ENCODE measurements around the gene MADCAM1.

MADCAM1 gene

DNA sequence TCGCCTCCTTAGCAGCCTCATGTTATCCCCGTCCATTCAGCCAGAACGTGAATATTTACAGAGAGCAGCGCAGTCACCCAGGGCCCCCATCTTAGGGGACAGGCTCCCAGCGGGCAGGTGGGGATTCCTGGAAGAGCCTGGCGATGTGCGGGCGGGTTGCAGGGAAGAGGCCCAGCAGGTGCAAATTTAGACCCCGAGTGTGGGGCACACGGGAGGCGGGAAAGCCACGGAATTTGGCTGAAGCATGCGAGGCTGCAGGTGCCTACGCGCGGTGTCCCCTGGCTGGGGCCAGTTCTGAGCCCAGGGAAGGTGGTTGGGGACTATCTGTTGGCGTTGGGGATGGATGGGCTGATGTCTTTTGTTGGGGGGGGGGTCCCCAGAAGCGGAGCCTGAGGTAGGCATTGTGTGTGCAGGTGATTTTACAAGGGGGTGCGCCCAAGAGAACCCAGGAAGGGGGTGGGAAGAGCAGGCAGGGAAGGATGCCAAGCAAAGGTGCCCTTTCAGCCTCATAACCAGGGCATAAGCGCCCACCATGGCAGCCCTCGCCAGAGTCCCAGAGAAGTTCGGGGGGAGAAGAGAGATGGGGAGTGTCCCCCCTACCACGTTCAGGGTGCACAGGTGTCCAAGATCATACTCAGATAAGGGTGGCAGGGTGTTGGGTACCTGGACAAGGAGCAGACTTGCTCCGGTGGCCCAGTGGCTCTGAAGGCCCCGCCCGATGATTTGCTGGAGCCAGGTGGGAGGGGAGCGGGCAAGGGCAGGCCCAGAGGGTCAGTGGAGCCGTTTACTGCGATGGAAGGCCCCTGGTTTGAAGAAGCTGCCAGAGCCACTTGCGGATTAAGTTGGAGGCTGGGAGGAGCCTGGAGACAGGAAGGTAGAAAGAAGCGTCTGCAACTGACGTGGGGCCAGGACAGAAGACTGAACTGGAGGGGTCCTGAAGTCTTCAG, 12.2 kb downstream of the MADCAM1 start:
- DNase-seq (ENCODE audit: low read depth in 2 of 2): no peak

DNA sequence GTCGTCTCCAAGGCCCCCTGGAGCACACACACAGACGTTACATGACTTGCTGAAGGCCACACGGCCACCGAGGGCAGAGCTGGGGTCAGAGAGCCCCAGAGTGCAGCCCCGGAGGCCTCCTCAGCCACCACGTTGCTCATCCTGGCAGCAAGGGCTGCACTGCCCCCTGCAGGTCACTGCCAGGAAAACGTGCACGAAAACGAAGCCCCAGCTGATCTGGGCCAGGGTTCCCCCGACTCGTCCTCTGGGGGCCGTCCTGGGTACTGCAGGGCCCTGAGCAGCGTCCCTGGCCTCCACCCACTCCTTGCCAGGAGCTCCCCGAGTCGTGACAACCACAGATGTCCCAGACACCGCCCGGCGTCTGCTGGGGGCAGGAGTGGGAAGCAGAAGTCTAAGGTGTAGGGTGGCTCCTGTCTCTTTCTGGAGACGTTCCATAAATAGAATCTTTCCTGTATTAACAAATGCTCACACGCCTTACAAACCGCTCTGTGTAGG, 14.4 kb downstream of the MADCAM1 start:
- peak; percentile 76 to 78 for DNase-seq (ENCODE audit: low read depth in 2 of 2)

DNA sequence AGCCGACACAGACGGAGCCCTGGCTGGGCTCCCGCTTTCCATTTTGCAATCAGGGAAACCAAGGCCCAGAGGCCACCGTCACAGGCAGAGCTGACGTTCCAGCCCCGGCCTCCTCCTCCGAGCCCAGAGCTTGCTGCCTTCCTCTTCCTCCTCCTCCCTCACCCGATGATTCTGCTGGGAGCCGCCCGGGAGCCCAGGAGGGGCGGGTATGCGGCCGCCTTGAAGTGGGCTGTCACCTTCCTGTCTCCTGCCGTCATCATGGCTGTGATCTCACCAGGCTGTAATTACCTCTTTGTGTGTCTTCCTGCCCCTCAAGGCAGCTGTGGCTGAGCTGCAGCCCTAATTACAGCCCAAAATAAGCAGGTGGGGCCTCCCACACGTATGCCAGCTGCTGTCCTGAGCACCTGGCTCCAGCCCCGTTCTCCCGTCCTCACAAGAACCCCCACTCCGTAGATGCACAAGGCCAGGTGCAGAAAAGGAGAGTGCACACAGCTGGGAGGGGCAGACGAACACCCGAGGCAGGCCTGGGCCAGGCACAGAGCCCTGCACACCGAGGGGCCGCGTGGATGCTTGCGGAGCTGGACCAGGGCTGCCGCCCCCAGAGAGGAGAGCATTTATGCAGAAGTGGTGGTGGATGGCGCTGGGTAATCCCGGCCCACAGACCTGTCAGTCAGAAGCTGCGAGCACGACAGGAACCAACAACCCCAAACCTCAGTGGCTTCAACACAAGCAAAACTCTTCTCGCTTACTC, 15.0 kb downstream of the MADCAM1 start:
- peak in 1 of 2 experiments; percentile 40 for DNase-seq (ENCODE audit: low read depth in 2 of 2)

DNA sequence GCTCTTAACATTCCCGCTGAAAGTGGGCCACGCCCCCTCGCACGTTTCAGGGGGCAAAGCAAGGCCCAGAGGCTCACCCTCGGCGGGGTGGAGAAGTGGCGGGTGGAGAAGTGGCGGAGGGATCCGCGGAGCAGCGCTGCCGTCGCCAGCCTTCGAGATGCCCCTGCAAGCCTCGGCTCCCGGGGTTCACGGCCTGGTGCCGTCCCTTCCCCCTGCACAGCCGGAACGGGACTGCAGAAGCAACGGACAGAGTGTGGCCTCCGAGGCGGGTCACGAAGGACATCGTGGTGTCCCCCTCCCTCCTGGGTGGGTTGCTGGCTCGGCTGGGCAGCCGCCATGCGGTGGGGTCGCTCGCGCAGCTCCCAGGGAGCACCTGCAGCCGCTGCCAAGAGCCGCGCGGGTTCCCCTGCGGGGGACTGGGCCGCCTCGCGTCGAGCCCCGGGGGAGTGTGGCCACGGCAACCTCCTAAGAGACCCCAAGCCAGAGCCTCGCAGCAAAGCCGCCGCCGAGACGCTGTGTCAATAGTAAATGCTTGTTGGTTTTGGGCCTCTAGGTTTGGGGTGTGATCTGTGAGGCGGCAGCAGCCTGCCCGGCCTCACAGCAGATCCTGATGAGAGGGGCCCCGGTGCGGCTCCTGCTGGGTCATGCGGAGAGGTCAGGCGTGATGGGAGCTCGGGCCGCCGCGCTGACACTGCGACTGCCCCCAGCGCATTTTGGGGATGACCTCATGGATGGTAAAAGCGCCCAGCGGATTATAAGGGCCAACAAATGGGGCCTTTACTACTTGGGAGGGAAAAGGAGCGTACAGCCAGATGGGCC, 16.5 kb downstream of the MADCAM1 start:
- DNase-seq (ENCODE audit: low read depth in 2 of 2): no peak

DNA sequence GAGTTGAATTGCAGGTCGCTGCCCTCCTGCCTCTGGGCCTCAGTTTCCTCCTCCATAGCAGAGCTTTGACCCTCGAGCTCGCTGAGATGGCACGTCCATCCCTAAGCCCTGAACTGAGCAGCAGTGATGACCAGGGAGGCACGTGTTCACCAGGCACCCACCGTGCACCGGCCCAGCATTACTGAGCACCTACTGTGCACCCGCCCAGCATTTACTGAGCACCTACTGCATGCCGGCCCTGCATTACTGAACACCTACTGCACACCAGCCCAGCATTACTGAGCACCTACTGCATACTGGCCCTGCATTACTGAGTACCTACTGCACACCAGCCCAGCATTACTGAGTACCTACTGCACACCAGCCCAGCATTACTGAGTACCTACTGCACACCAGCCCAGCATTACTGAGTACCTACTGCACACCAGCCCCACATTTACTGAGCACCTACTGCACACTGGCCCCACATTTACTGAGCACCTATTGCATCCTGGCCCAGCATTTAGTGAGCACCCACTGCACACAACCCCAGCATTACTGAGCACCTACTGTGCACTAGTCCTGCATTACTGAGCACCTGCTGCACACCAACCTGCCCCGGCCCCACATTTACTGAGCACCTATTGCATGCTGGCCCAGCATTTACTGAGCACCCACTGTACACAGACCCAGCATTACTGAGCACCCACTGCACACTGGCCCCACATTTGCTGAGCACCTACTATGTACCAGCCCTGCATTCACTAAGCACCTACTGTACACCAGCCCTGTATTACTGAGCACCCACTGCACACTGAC, 17.3 kb downstream of the MADCAM1 start:
- DNase-seq (ENCODE audit: low read depth in 2 of 2): no peak

DNA sequence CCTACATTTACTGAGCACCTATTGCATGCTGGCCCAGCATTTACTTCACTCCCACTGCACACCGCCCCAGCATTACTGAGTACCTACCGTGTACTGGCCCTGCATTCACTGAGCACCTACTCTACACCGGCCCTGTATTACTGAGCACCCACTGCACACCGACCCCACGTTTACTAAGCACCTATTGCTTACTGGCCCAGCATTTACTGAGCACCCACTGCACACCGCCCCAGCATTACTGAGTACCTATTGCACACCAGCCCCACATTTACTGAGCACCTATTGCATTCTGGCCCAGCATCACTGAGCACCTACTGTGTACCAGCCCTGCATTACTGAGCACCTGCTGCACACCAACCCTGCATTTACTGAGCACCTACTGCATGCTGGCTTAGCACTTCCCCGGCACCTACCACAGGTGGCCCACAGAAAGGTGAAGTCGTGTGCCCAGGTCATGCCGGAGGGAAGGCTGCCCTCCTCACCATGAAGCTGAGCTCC, 17.9 kb downstream of the MADCAM1 start:
- no peak for DNase-seq (ENCODE audit: low read depth in 2 of 2)

DNA sequence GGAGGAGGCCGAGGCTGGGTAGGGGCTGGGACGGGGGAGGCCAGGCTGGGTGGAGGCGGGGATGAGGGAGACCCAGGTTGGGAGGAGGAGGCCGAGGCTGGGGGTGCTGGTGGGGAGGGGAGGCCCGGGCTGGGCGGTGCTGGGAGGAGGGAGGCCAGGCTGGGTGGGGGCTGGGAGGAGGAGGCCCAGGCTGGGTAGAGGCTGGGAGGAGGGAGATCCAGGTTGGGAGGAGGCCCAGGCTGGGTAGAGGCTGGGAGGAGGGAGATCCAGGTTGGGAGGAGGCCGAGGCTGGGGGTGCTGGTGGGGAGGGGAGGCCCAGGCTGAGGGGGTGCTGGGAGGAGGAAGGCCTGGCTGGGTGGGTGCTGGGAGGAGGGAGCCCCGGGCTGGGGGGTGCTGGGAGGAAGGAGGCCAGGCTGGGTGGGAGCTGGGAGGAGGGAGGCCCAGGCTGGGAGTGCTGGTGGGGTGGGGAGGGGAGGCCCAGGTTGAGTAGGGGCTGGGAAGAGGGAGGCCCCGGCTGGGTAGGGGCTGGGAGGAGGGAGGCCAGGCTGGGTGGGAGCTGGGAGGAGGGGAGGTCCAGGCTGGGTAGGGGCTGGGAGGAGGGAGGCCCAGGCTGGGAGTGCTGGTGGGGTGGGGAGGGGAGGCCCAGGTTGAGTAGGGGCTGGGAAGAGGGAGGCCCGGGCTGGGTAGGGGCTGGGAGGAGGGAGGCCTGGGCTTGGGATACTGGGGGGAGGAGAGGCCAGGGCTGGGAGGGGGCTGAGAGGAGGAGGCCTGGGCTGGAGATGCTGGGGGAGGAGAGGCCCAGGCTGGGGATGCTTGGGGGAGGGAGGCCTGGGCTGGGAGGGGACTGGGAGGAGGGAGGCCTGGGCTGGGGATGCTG, 21.7 kb downstream of the MADCAM1 start:
- peak; percentile 96 to 97 for DNase-seq (ENCODE audit: low read depth in 2 of 2)

DNA sequence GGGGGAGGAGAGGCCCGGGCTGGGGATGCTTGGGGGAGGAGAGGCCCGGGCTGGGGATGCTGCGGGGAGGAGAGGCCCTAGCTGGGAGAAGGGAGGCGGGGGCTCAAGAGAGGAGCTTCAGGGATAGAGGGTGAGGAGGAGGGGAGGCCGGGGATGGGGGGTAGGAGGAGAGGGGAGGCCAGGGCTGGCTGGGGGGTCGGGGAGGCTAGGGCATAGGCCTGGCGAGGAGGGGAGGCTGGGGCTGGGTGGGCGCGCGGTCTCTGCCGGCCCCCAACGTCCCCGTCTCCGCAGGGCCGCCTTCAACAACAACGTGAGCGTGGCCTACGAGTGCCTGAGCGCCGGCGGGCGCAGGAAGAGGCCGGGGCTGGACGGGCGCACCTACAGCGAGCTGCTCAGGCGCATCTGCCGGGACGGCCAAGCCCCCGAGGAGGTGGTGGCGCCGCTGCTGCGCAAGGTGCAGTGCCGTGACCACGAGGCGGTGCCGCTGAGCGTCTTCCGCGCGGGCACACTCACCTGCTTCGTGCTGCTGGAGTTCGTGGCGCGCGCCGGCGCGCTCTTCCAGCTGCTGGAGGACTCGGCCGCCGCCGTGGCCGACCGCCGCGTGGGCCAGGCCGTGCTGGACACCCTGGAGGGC, 22.4 kb downstream of the MADCAM1 start:
- DNase-seq (ENCODE audit: low read depth in 2 of 2): no peak

DNA sequence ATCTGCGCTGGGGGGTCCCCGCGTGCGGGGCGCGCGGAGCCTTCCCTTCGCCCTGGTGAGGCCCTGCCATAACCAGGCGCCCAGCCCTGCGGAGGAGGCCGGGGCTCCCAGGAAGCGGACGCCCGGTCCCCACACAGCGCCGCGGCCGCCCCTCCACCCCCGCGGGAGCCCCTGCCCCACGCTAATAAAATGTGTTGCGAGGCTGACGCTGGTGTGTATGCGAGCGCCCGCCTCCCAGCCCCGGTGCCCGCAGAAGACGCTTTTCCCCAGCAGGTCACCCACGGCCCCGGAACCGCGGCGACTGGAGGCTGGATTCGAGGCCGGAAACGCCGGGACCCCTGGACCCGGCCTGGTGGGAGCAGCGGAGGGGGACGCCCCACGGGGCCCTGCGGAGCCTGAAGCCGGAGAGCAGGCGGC, 23.2 kb downstream of the MADCAM1 start:
- DNase-seq (ENCODE audit: low read depth in 2 of 2): no peak

DNA sequence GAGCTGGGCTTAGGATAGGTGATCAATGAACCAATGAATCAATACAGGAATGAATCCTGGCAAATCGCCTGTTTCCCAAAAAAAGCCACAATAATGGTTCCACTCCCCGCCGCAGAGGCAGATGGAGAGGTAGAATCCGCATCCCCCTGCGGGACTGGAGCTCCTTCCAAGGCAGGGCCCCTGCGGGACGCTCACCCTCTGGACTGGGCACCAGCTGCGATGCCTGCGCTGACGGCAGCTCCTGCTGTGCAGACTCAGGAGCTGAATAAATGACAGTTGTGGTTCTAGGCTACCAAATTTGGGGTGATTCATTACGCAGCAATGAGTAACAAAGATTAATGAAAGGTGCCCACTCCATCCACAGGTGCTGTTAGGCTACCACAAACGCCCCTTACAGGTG, 26.4 kb downstream of the MADCAM1 start:
- DNase-seq (ENCODE audit: low read depth in 2 of 2): no peak

DNA sequence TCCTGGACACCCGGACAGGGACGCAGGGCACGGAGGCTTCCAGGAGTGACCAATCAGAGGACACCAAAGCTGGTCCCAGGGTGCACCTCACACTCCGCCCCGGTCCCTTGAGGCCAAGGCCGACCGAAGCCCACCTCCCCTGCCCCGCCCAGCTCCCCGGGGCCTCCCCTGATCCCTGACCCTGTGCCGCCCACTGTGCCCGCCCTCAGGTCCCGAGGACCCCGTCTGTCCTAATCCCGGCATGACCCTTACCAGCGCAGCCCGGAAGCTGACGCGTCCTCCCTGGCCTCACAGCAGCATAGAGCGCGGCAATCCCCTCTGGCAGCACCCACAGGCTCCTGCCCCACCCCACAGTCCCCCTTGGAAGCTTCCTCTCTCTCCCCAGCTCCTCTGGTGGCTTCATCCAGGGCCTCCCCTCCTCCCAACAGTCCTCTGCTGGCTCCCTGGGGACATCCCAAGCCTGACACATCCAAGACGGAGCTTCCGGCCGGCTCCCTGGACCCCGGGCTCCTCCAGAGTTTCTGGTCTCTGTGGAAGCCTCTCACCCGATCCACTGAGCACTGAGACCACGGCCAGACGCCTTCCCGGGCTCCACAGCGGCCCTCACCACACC, 27.9 kb downstream of the MADCAM1 start:
- DNase-seq (ENCODE audit: low read depth in 2 of 2): no peak

DNA sequence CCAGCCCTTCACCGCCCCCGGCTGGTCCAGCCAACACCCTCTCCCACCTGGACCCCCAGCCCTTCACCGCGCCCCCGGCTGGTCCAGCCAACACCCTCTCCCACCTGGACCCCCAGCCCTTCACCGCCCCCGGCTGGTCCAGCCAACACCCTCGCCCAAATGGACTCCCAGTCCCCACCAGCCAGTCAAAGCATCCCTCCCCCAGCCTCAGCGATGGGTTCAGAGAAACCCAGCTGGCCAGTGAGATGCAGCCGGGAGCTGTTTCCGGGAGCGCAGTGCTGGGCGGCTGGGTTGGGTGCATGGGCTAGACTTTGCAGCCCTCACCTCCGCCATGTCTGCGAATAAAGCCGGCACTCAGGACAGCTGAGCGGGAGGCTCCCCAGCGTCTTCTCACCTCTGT, 28.7 kb downstream of the MADCAM1 start:
- DNase-seq (ENCODE audit: low read depth in 2 of 2): no peak

DNA sequence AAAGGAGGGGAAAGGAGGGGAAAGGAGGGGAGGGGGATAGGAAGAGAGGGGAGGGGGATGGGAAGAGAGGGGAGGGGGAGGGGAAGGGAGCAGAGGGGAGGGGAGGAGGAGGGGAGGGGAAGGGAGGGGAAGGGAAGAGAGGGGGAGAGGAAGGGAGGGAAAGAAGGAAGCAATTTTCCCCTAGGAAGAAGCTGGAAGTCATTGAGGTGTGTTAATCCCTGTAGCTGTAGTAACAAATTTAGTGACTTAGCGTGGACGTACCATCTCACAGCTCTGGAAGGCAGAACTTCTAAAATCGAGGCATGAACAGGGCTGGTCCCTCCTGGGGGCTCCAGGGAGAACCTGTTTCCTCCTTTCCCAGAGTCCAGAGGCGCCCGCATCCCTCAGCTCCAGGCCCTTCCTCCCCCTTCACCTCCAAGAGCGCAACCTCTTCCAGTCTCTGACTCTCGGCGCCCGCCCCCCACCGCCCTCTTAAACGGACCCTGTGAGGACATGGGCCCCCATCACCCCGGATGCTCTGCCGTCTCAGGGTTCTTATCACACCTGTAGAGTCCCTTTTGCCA, 29.7 kb downstream of the MADCAM1 start:
- no peak for DNase-seq (ENCODE audit: low read depth in 2 of 2)

DNA sequence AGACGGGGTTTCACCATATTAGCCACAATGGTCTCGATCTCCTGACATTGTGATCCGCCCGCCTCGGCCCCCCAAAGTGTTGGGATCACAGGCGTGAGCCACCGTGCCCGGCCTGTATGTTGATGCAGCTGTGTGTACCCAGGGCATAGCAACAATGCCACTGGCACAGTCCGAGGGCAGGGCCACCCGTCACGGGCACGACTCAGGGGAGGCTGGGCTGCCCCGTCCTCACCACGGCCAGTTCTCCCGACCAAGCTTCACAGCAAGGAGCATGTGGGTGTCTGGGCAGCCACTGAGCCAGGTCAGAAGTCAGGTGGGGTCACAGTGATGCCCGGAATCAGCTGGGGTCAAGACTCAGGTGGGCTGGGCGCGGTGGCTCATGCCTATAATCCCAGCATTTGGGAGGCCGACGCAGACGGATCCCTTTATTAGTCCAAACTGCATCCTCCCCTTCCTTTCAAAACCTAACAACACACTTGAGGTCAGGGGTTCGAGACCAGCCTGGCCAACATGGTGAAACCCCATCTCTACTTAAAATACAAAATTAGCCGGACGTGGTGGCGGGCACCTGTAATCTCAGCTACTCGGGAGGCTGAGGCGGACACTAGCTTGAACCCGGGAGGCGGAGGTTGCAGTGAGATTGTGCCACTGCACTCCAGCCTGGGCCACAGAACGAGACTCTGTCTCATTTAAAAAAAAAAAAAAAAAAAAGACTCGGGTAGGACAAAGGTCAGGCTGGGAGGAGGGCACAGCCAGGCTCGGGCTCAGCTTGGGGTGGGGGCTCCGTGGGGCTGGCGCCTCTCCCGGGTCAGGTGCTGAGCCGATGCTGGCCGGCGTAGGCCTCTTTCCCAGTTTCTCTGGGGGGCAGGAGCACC, 34.1 kb downstream of the MADCAM1 start:
- DNase-seq (ENCODE audit: low read depth in 2 of 2): no peak

DNA sequence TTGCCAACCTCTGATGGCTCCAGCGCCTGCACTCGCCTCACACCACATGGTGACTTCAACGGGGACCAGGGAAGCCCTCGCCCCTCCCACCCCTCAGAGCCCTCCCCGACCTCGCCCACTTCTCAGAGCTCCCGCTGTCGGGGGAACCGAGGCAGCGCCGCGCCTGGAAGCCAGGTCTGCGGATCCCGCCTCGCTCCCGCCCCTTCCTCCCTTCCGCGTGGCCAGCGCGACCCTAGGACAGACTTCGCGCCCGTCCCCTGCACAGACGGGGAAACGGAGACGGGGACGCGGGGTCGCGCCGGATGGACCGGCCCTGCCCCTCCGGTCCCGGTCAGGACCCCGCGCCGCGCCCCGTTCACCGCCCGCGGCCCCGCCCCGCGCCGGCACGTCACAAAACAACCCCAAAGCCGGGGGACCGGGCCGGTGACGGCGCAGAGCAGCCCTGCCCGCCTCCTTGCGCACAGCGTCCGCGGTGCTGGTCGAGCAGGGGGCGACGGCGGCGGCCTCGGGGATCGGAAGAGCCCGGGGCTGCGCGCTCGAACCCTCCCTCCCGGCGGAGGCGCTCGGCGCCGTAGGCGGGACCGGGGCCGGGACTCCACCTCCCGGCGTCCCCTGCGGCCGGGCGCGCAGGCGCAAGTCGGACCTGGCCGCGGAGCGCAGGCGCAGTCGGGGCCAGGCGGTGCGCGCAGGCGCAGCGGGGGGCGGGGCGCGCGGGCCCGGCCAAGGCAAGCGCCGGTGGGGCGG, 34.9 kb downstream of the MADCAM1 start:
- DNase-seq (ENCODE audit: low read depth in 2 of 2): peak; percentile 58 to 66

DNA sequence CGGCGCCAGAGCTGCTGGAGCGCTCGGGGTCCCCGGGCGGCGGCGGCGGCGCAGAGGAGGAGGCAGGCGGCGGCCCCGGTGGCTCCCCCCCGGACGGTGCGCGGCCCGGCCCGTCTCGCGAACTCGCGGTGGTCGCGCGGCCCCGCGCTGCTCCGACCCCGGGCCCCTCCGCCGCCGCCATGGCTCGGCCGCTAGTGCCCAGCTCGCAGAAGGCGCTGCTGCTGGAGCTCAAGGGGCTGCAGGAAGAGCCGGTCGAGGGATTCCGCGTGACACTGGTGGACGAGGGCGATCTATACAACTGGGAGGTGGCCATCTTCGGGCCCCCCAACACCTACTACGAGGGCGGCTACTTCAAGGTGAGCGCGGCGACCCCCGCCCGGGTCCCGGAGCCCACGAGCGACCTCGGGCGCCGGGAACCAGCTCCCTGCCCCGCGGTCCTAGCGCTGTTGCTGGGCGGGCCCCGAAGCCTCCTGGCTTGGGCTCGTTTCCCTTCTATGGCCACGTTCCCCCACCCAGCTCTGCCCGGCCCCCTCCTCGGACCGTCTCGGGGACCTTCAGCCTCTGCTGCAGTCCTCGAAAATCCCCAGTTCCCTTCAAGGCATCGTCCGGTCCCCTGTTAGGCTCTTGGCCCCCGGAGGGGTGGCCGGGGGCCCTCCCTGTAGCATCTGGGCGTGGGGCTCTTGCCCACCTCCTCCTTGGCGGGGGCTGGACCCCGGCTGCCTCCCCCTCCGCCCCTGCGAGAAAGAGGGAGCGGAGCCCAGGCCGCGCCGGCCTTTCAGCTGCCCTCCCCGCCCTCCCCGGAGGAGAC, 35.7 kb downstream of the MADCAM1 start, which contains the start of gene CDC34:
Gene CDC34 (plus strand): TSS at position 8 of the 808 bp plus-strand sequence. CDS start 172 bp downstream, at position 180.
- no peak for DNase-seq (ENCODE audit: low read depth in 2 of 2)

All from fibroblast of skin of left quadriceps (primary cell).